ENCODE data around the gene TBX22.

Gene TBX22, protein sequence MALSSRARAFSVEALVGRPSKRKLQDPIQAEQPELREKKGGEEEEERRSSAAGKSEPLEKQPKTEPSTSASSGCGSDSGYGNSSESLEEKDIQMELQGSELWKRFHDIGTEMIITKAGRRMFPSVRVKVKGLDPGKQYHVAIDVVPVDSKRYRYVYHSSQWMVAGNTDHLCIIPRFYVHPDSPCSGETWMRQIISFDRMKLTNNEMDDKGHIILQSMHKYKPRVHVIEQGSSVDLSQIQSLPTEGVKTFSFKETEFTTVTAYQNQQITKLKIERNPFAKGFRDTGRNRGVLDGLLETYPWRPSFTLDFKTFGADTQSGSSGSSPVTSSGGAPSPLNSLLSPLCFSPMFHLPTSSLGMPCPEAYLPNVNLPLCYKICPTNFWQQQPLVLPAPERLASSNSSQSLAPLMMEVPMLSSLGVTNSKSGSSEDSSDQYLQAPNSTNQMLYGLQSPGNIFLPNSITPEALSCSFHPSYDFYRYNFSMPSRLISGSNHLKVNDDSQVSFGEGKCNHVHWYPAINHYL

DNA sequence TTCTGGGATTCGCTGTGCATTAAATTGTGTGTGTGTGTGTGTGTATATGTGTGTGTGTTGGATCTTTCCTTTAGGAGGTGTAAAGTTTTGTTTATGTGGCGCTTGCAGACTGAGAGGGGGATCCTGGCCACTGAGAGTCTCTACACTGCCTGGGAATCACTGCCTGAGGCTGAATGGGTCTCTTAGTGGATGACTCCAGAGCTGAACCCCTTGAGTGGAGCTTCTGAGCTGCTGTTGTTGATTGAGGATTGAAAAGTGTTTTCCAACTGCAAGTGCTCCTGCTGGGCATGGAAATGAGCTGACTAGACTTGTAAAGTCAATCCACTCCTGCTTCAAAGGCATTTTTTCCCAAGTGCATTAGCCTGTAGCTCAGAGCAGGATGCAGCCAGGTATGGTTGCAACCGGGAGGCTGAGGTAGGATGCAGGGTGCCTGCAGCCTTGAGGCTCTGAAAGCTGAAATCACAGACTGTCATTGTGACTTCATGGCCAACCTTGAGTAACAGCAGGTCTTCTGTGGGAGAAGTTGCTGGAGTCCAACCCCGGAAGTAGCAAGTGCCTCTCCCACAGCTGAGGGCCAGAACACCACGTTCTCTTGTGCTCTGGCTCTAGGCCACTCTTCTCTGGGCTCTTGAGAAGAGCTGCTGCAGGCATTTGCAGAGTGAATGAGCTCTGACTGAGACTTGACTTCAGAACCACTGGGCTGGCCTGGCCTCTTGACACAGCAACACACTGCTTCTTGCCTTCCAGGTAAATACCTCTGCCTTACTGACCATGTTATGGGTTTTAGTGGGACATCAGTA is at the start of gene TBX22:
TBX22 (plus strand) TSS at position 613 of the 800 bp plus-strand sequence. CDS start 7,517 bp downstream, outside the sequence.
- no peak for DNase-seq (ENCODE audit: low read depth)
- TF ChIP-seq, protein P1, sequence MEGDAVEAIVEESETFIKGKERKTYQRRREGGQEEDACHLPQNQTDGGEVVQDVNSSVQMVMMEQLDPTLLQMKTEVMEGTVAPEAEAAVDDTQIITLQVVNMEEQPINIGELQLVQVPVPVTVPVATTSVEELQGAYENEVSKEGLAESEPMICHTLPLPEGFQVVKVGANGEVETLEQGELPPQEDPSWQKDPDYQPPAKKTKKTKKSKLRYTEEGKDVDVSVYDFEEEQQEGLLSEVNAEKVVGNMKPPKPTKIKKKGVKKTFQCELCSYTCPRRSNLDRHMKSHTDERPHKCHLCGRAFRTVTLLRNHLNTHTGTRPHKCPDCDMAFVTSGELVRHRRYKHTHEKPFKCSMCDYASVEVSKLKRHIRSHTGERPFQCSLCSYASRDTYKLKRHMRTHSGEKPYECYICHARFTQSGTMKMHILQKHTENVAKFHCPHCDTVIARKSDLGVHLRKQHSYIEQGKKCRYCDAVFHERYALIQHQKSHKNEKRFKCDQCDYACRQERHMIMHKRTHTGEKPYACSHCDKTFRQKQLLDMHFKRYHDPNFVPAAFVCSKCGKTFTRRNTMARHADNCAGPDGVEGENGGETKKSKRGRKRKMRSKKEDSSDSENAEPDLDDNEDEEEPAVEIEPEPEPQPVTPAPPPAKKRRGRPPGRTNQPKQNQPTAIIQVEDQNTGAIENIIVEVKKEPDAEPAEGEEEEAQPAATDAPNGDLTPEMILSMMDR (conservative IDR thresholded peaks at IDR 0.05; ENCODE audit: control insufficient read depth, insufficient read depth, low read depth, low read length) = no peak
- H3K4me3 ChIP-seq (ENCODE audit: control insufficient read depth, low read depth, low read length) = no peak within 1 kb of the TSS

DNA sequence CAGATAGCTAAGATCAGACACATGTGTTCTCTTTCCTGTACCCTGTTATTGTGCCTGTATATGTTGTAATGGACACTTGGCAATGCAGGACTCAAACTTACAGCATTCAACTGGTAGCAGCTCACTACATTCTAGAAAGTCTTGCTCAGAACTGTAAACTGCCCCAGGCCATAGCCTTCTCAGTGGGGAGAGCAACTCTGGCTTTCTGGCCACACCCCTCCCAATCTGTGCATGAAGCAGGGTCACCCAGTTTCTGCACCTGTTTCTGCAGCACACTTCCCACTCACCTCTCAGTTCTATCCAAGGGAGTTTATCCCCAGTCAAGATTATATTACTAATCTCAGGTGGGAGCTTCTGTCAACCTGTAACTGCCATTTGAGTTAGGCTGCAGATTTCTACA is 38.9 kb upstream of the TBX22 start:
- DNase-seq (ENCODE audit: low read depth) = no peak
- H3K4me3 ChIP-seq (ENCODE audit: control insufficient read depth, low read depth, low read length) = no peak overlapping the region
- TF ChIP-seq, protein P1 (conservative IDR thresholded peaks at IDR 0.05; ENCODE audit: control insufficient read depth, insufficient read depth, low read depth, low read length) = no peak

DNA sequence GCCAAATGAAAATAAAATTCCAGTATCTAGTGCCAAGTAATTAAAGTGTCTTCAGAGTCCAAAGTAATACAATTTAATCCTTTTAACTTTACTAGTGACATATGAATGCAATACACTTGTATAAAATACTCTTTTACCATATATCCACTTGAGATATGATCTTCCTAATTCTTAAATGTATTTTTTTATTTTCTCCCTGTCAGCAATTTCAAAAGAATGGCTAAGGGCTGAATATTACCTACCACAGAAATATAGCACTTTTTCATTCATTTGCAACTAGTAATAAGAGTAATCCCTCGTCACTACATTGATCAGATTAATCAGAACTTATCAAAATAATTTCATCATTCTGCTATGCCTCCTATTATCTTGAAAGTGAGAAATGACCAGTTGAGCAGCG is 10.1 kb upstream of the TBX22 start:
- no peak overlapping the region for H3K4me3 ChIP-seq (ENCODE audit: control insufficient read depth, low read depth, low read length)
- no peak for DNase-seq (ENCODE audit: low read depth)
- TF ChIP-seq, protein P1 (conservative IDR thresholded peaks at IDR 0.05; ENCODE audit: control insufficient read depth, insufficient read depth, low read depth, low read length) = no peak

DNA sequence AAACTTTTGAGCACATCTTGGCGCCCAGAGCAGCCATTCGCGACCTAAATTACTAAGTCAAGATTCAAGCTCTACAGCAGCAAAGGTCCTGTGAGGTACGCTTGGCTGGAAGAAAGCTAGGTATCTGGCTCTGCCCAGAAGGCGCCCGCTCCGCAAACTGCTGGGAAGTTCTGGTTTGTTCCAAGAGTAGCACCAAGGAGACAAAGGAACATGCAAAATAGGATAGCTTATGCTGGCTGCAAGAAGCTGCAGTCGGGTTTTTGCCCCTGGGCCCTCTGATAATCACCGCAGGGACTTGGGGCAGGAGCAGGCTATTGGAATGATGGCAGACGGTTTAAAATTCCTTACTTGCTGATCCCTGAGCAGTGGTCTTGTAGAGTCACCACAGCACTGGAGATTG is 3.0 kb upstream of the TBX22 start:
- no peak overlapping the region for H3K4me3 ChIP-seq (ENCODE audit: control insufficient read depth, low read depth, low read length)
- TF ChIP-seq, protein P1 (conservative IDR thresholded peaks at IDR 0.05; ENCODE audit: control insufficient read depth, insufficient read depth, low read depth, low read length) = no peak
- no peak for DNase-seq (ENCODE audit: low read depth)

DNA sequence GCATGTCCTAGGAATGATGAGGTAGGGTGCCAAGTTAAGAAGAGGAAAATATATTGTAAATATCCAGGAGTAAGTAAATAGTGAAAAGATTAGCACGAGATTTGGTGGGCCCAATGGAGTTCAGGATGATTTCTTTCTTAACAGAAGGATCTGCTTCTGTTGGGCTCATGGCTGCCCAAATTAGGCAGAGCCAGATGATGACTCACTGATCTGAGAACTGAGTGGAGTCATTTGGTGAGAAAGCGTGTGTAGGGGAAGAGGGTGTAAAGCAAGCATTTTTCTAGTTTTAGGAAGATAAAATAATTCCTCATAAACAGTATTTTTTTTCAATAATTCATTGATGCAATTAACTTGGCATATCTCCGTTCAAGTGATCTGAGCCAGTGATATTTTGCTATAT is 1.6 kb downstream of the TBX22 start:
- TF ChIP-seq, protein P1 (conservative IDR thresholded peaks at IDR 0.05; ENCODE audit: control insufficient read depth, insufficient read depth, low read depth, low read length) = no peak
- no peak for DNase-seq (ENCODE audit: low read depth)
- no peak overlapping the region for H3K4me3 ChIP-seq (ENCODE audit: control insufficient read depth, low read depth, low read length)

DNA sequence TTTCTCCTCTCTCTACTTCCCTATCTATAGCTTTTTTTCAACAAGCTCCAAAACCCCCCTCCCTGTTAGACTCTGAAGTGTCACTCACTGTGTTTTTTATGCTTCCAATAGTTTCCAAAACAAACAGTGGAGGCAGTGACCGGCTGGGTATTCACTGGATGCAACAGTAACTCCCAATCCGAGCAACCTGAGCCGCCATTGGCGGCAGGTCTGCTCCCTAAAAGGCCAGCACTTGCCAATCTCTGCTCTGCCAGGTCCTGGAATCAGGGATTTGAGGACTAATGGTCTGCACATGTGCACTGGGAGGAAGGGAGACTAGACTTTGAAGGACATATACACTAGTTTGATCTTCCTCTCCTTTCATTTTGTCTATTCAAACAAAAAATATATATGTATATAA is 7.1 kb downstream of the TBX22 start:
- H3K4me3 ChIP-seq (ENCODE audit: control insufficient read depth, low read depth, low read length) = no peak overlapping the region
- DNase-seq (ENCODE audit: low read depth) = no peak
- TF ChIP-seq, protein P1 (conservative IDR thresholded peaks at IDR 0.05; ENCODE audit: control insufficient read depth, insufficient read depth, low read depth, low read length) = no peak
